AG04450 (cell line): ENCODE data around the gene FAM131A. TPM values are rescaled to one million over a fixed set of nuclear protein-coding genes. Genes with fewer than 3 reads are reported as not detected.

ENCODE experiments used
- CTCF ChIA-PET: fragments of 300-600, 350-600 bp; formaldehyde crosslinking; extraction: SDS; loops from one replicate; lab custom pipeline; 2022; ENCODE audit warnings: antibody characterized with exemption, inconsistent platforms; lab: Charles Lee
- POLR2A ChIA-PET: fragments of 350-600 bp; formaldehyde crosslinking; extraction: SDS; loops from one replicate; lab custom pipeline; 2021; ENCODE audit warnings: antibody characterized with exemption, inconsistent platforms; lab: Yijun Ruan, JAX
- DNase-seq: peaks from one replicate; pipeline ENCODE4 v3.0.0-alpha.2; 2011; ENCODE audit warnings: low read depth, low spot score
- H3K27ac ChIP-seq: one replicate; pipeline ENCODE4 v1.5.1; 2012; ENCODE audit warnings: low read depth, low read length, control low read depth
- H3K27me3 ChIP-seq: one replicate; pipeline ENCODE4 v1.6.0; 2012; ENCODE audit warnings: low read length; ENCODE audit not compliant: control insufficient read depth, insufficient read depth
- H3K4me3 ChIP-seq: 2 replicates; pipeline ENCODE4 v1.5.1; 2011; ENCODE audit warnings: mild to moderate bottlenecking, low read depth, low read length, control low read depth
- H3K9me3 ChIP-seq: 2 replicates; pipeline ENCODE4 v1.5.1; 2012; ENCODE audit warnings: low read length; ENCODE audit not compliant: control insufficient read depth, insufficient read depth
- CTCF ChIP-seq: IDR thresholded peaks from 2 replicates; pipeline ENCODE4 v1.5.1; 2011; ENCODE audit warnings: low read depth, low read length, control low read depth, inconsistent platforms
- polyA plus RNA-seq: library from polyadenylated mRNA; depleted of rRNA; stranded (reverse); fragments of >200 nt; gene quantifications from 2 replicates; pipeline ENCODE4 v1.2.3, GENCODE V29; 2011

The FAM131A gene
- polyA plus RNA-seq, 1 experiment = 8.5 TPM

GRCh38 chr3:184383033-184383740 is 45.8 kb downstream of the FAM131A start:
- H3K4me3 ChIP-seq = no peak overlapping the region
- H3K9me3 ChIP-seq = no peaks in the 10 kb centered on the region; the same call in 1 of the 2 replicates
- ChIA-PET POLR2A (interaction anchor here (0.6 kb wide), 1 partner anchor 178 kb away, joined by 3 read pairs; no protein-coding TSS in a partner anchor), CTCF (interaction anchor here (1.9 to 3.7 kb wide), 2 partner anchors 12 to 130 kb away, joined by 6 to 26 read pairs; no protein-coding TSS in a partner anchor)
- TF ChIP-seq CTCF = no peak
- H3K27me3 ChIP-seq = peaks cover 51% of the 10 kb centered on the region
- no peak for DNase-seq
- no peak overlapping the region for H3K27ac ChIP-seq

GRCh38 chr3:184384342-184384741 is 46.9 kb downstream of the FAM131A start:
- POLR2A ChIA-PET = no interaction called here
- H3K27ac ChIP-seq = no peak overlapping the region
- no peaks in the 10 kb centered on the region; the same call in 1 of the 2 replicates for H3K9me3 ChIP-seq
- no peak overlapping the region for H3K4me3 ChIP-seq
- peaks cover 43% of the 10 kb centered on the region for H3K27me3 ChIP-seq
- DNase-seq = no peak
- TF ChIP-seq CTCF = no peak
- CTCF ChIA-PET = interaction anchor here (1.9 to 3.7 kb wide), 2 partner anchors 13 to 129 kb away, joined by 6 to 26 read pairs; no protein-coding TSS in a partner anchor

GRCh38 chr3:184384856-184385422 is 47.5 kb downstream of the FAM131A start:
- ChIA-PET POLR2A (no interaction called here), CTCF (interaction anchor here (1.9 to 3.7 kb wide), 2 partner anchors 14 to 128 kb away, joined by 6 to 26 read pairs; no protein-coding TSS in a partner anchor)
- DNase-seq = no peak
- H3K4me3 ChIP-seq = no peak overlapping the region
- no peaks in the 10 kb centered on the region; the same call in 1 of the 2 replicates for H3K9me3 ChIP-seq
- TF ChIP-seq CTCF = no peak
- H3K27me3 ChIP-seq = peaks cover 45% of the 10 kb centered on the region
- no peak overlapping the region for H3K27ac ChIP-seq

- POLR2A ChIA-PET = interaction anchor here (0.8 kb wide), 1 partner anchor 153 kb away, joined by 3 read pairs; no protein-coding TSS in a partner anchor
- Histone ChIP-seq H3K9me3 (no peaks in the 10 kb centered on the region; the same call in 1 of the 2 replicates), H3K4me3 (no peak overlapping the region), H3K27ac (no peak overlapping the region), H3K27me3 (peaks cover 48% of the 10 kb centered on the region)
- DNase-seq = no peak
- CTCF ChIA-PET = interaction anchor here (0.6 to 3.7 kb wide), 3 partner anchors 15 to 155 kb away, joined by 3 to 26 read pairs (median 3); no protein-coding TSS in a partner anchor
- TF ChIP-seq CTCF = no peak
Observed at GRCh38 chr3:184386047-184386806, 48.8 kb downstream of the FAM131A start.
